Mesenchymal stem cell (in vitro differentiated cells and primary cell): ENCODE data around the gene SIN3B.

ENCODE experiments used
- DNase-seq: peaks from one replicate; pipeline ENCODE4 v3.0.0-alpha.2; 2013
- H2AFZ ChIP-seq: one replicate; pipeline ENCODE4 v1.6.1; 2013; ENCODE audit warnings: low read depth, mild to moderate bottlenecking, control low read depth, inconsistent platforms, low read length, moderate library complexity
- H2AK5ac ChIP-seq: 2 replicates; pipeline ENCODE4 v1.6.1; 2013; ENCODE audit warnings: low read length, moderate library complexity, mild to moderate bottlenecking, inconsistent platforms; ENCODE audit not compliant: severe bottlenecking
- H2BK120ac ChIP-seq: one replicate; pipeline ENCODE4 v1.6.1; 2013; ENCODE audit warnings: low read depth, mild to moderate bottlenecking, inconsistent platforms, low read length, moderate library complexity
- H2BK12ac ChIP-seq, 2 experiments: one replicate each; pipeline ENCODE4 v1.6.1; 2013; ENCODE audit warnings: inconsistent platforms in 2 of 2, low read length in 2 of 2, mild to moderate bottlenecking in 2 of 2, moderate library complexity in 2 of 2, control low read depth in 1 of 2
- H2BK15ac ChIP-seq: one replicate; pipeline ENCODE4 v1.6.1; 2013; ENCODE audit warnings: mild to moderate bottlenecking, low read depth, inconsistent platforms; ENCODE audit not compliant: poor library complexity, severe bottlenecking
- H2BK5ac ChIP-seq: 2 replicates; pipeline ENCODE4 v1.6.1; 2013; ENCODE audit warnings: low read depth, mild to moderate bottlenecking, low read length, control low read depth, inconsistent platforms; ENCODE audit not compliant: poor library complexity, severe bottlenecking
- H3K14ac ChIP-seq, 2 experiments: one replicate each; pipeline ENCODE4 v1.6.1; 2013; ENCODE audit warnings: inconsistent platforms in 2 of 2, low read length in 2 of 2, control low read depth in 1 of 2, mild to moderate bottlenecking in 1 of 2, moderate library complexity in 1 of 2
- H3K18ac ChIP-seq, 2 experiments: one replicate each; pipeline ENCODE4 v1.6.1; 2013; ENCODE audit warnings: inconsistent platforms in 2 of 2, low read length in 2 of 2, control low read depth in 1 of 2, low read depth in 1 of 2, mild to moderate bottlenecking in 1 of 2
- H3K23ac ChIP-seq, 2 experiments: one replicate each; pipeline ENCODE4 v1.6.1; 2013; ENCODE audit warnings: inconsistent platforms in 2 of 2, low read length in 2 of 2, mild to moderate bottlenecking in 2 of 2, moderate library complexity in 2 of 2, control low read depth in 1 of 2
- H3K27ac ChIP-seq: 2 replicates; pipeline ENCODE4 v1.5.1; 2013; ENCODE audit warnings: mild to moderate bottlenecking, moderate library complexity, low read length, control low read depth, inconsistent platforms; ENCODE audit not compliant: poor library complexity, severe bottlenecking
- H3K27me3 ChIP-seq, 2 experiments: 2 replicates each; pipeline versions ENCODE4 v1.6.1 to v1.7.0; 2013; ENCODE audit warnings: low read length in 2 of 2, mild to moderate bottlenecking in 2 of 2, moderate library complexity in 2 of 2, control low read depth in 1 of 2, inconsistent platforms in 1 of 2; ENCODE audit not compliant: control insufficient read depth in 1 of 2, insufficient read depth in 1 of 2
- H3K36me3 ChIP-seq, 2 experiments: 2 replicates each; pipeline versions ENCODE4 v1.6.1 to v1.7.0; 2013; ENCODE audit warnings: low read length in 2 of 2, control low read depth in 1 of 2, inconsistent platforms in 1 of 2, low read depth in 1 of 2, mild to moderate bottlenecking in 1 of 2; ENCODE audit not compliant: insufficient read depth in 2 of 2, control insufficient read depth in 1 of 2
- H3K4ac ChIP-seq, 2 experiments: one replicate each; pipeline ENCODE4 v1.6.1; 2013; ENCODE audit warnings: inconsistent platforms in 2 of 2, low read length in 2 of 2, mild to moderate bottlenecking in 2 of 2, moderate library complexity in 2 of 2, control low read depth in 1 of 2, low read depth in 1 of 2
- H3K4me1 ChIP-seq: 2 replicates; pipeline ENCODE4 v1.6.1; 2013; ENCODE audit warnings: low read depth, low read length, control low read depth; ENCODE audit not compliant: control insufficient read depth, insufficient read depth
- H3K4me2 ChIP-seq: 2 replicates; pipeline ENCODE4 v1.6.1; 2013; ENCODE audit warnings: low read length, mild to moderate bottlenecking, inconsistent platforms; ENCODE audit not compliant: poor library complexity, severe bottlenecking
- H3K4me3 ChIP-seq, 2 experiments: 2 replicates each; pipeline versions ENCODE4 v1.5.1 to v1.7.0; 2013; ENCODE audit warnings: low read length in 2 of 2, mild to moderate bottlenecking in 2 of 2, control low read depth in 1 of 2, low read depth in 1 of 2; ENCODE audit not compliant: insufficient read depth in 1 of 2
- H3K79me1 ChIP-seq: replicated peaks from 2 replicates; pipeline ENCODE4 v1.6.1; 2013; ENCODE audit warnings: mild to moderate bottlenecking, control low read depth, low read length, inconsistent platforms; ENCODE audit not compliant: poor library complexity, severe bottlenecking
- H3K9ac ChIP-seq: 2 replicates; pipeline ENCODE4 v1.7.0; 2013; ENCODE audit warnings: mild to moderate bottlenecking, low read length, moderate library complexity
- H3K9me3 ChIP-seq: 2 replicates; pipeline ENCODE4 v1.7.0; 2013; ENCODE audit warnings: mild to moderate bottlenecking, low read length; ENCODE audit not compliant: control insufficient read depth
- H4K8ac ChIP-seq: one replicate; pipeline ENCODE4 v1.6.1; 2013; ENCODE audit warnings: inconsistent platforms, mild to moderate bottlenecking, low read length, moderate library complexity
- H4K91ac ChIP-seq: one replicate; pipeline ENCODE4 v1.6.1; 2013; ENCODE audit warnings: mild to moderate bottlenecking, low read length, inconsistent platforms
- WGBS: methylation state at CpG from one replicate; pipeline ENCODE4 v1.1.7; 2013; ENCODE audit warnings: mixed read lengths; 5-methylcytosine and 5-hydroxymethylcytosine counted together

Gene SIN3B

GRCh38 chr19:16892868-16893685, 63.9 kb downstream of the SIN3B start:
- Histone ChIP-seq H3K18ac (peak overlapping the region; percentile 37 to 41), H3K79me1 (no peaks in the 10 kb centered on the region), H3K4ac (peak overlapping the region in 1 of 2 experiments; percentile 39), H3K9me3 (no peaks in the 10 kb centered on the region), H3K36me3 (no peaks in the 10 kb centered on the region), H2AFZ (no peak overlapping the region), H2BK120ac (peak overlapping the region; percentile 57), H3K4me3 (no peak overlapping the region), H2AK5ac (no peak overlapping the region), H4K8ac (peak overlapping the region; percentile 47), H2BK12ac (peak overlapping the region; percentile 63 to 65), H2BK5ac (no peak overlapping the region), H2BK15ac (peak overlapping the region; percentile 48), H3K27ac (no peak overlapping the region), H3K23ac (no peak overlapping the region), H3K14ac (peak overlapping the region in 1 of 2 experiments; percentile 28), H4K91ac (peak overlapping the region; percentile 90), H3K27me3 (peaks cover 5 to 63% of the 10 kb centered on the region in 2 experiments), H3K9ac (no peak overlapping the region), H3K4me2 (no peak overlapping the region), H3K4me1 (peaks cover 19% of the 10 kb centered on the region)
- peak; percentile 37 for DNase-seq
- WGBS = 92% methylated on average over 19 of the region's 19 CpGs

GRCh38 chr19:16893686-16893989, 64.4 kb downstream of the SIN3B start:
- H3K4me1 ChIP-seq = peaks cover 19% of the 10 kb centered on the region
- peak overlapping the region; percentile 10 for H4K8ac ChIP-seq
- H3K27me3 ChIP-seq = peaks cover 5 to 60% of the 10 kb centered on the region in 2 experiments
- H2BK12ac ChIP-seq = peak overlapping the region; percentile 10 to 63
- peak overlapping the region in 1 of 2 experiments; percentile 3 for H3K4ac ChIP-seq
- WGBS = 69% methylated on average over 14 of the region's 14 CpGs
- peak; percentile 37 for DNase-seq
- peak overlapping the region; percentile 54 for H2BK120ac ChIP-seq
- peak overlapping the region; percentile 90 for H4K91ac ChIP-seq
- H3K27ac ChIP-seq = no peak overlapping the region
- no peak overlapping the region for H2AK5ac ChIP-seq
- H2BK15ac ChIP-seq = peak overlapping the region; percentile 48
- H3K14ac ChIP-seq = peak overlapping the region in 1 of 2 experiments; percentile 28
- H3K4me3 ChIP-seq = no peak overlapping the region
- H3K4me2 ChIP-seq = no peak overlapping the region
- H2AFZ ChIP-seq = no peak overlapping the region
- no peaks in the 10 kb centered on the region for H3K36me3 ChIP-seq
- H3K18ac ChIP-seq = no peak overlapping the region
- no peak overlapping the region for H3K23ac ChIP-seq
- no peak overlapping the region for H2BK5ac ChIP-seq
- no peaks in the 10 kb centered on the region for H3K9me3 ChIP-seq
- H3K9ac ChIP-seq = no peak overlapping the region
- no peaks in the 10 kb centered on the region for H3K79me1 ChIP-seq

- peaks cover 19% of the 10 kb centered on the region for H3K4me1 ChIP-seq
- H3K36me3 ChIP-seq = no peaks in the 10 kb centered on the region
- no peak overlapping the region for H2AK5ac ChIP-seq
- no peak for DNase-seq
- H3K27me3 ChIP-seq = peaks cover 5 to 56% of the 10 kb centered on the region in 2 experiments
- H3K23ac ChIP-seq = peak overlapping the region in 1 of 2 experiments; percentile 46
- H4K91ac ChIP-seq = no peak overlapping the region
- H3K18ac ChIP-seq = peak overlapping the region in 1 of 2 experiments; percentile 63
- WGBS = 69% methylated on average over 7 of the region's 7 CpGs
- H3K14ac ChIP-seq = no peak overlapping the region
- H3K9me3 ChIP-seq = no peaks in the 10 kb centered on the region
- H2AFZ ChIP-seq = no peak overlapping the region
- peak overlapping the region in 1 of 2 experiments; percentile 17 for H2BK12ac ChIP-seq
- H3K79me1 ChIP-seq = no peaks in the 10 kb centered on the region
- H2BK5ac ChIP-seq = no peak overlapping the region
- no peak overlapping the region for H3K4me2 ChIP-seq
- H2BK120ac ChIP-seq = peak overlapping the region; percentile 54
- H4K8ac ChIP-seq = peak overlapping the region; percentile 3
- H3K27ac ChIP-seq = no peak overlapping the region
- H2BK15ac ChIP-seq = no peak overlapping the region
- H3K4ac ChIP-seq = peak overlapping the region in 1 of 2 experiments; percentile 3
- H3K4me3 ChIP-seq = no peak overlapping the region
- H3K9ac ChIP-seq = no peak overlapping the region
These were observed 64.9 kb downstream of the SIN3B start for GRCh38 chr19:16894080-16894479.

GRCh38 chr19:16895467-16896145, 66.4 kb downstream of the SIN3B start:
- H3K4me1 ChIP-seq = peaks cover 15% of the 10 kb centered on the region

More at GRCh38 chr19:16895467-16896145, 66.4 kb downstream of the SIN3B start:
- 46% methylated on average over 20 of the region's 30 CpGs for WGBS
- Histone ChIP-seq H2AK5ac (no peak overlapping the region), H4K8ac (peak overlapping the region; percentile 87), H2AFZ (no peak overlapping the region), H3K4me2 (no peak overlapping the region), H2BK5ac (no peak overlapping the region), H3K4ac (peak overlapping the region; percentile 29 to 92), H2BK120ac (peak overlapping the region; percentile 94), H2BK15ac (peak overlapping the region; percentile 95), H3K23ac (no peak overlapping the region), H2BK12ac (no peak overlapping the region), H3K36me3 (no peaks in the 10 kb centered on the region), H4K91ac (peak overlapping the region; percentile 95), H3K4me3 (no peak overlapping the region), H3K9me3 (no peaks in the 10 kb centered on the region), H3K27me3 (peaks cover 5 to 48% of the 10 kb centered on the region in 2 experiments), H3K27ac (no peak overlapping the region), H3K79me1 (no peaks in the 10 kb centered on the region), H3K9ac (no peak overlapping the region), H3K18ac (peak overlapping the region; percentile 77 to 96), H3K14ac (no peak overlapping the region)
- peak; percentile 58 for DNase-seq
